ENCODE measurements around the gene NOTCH4.
"Not testable (repeated sequence)": the region's sequence is repeated elsewhere in the genome, so short reads cannot be mapped to it uniquely, and the experiment has no call there.

Gene NOTCH4

DNA sequence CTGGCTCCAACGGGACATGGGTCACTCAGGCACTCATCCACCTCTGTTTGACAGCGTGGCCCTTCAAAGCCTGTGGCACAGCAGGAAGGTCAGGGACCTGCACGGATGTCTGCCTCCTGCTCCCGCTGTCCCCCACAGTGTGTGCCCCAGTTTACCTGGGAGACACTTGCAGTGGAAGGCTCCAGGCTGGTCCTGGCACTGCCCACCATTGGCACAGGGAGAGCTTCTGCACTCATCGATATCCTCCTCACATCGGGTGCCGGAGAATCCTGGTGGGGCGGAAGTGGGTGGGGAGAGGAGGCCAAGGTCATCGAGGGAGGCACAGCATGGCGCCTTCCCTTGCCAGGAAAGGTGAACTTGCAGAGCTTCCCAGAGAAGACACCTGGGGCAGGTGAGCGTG lies 6.9 kb downstream of the NOTCH4 start:
- DNase-seq (ENCODE audit: low spot score), result no peak

- no peak for DNase-seq (ENCODE audit: low spot score)
Observed at GRCh38 chr6:32216285-32216684, 7.6 kb downstream of the NOTCH4 start.

- DNase-seq (ENCODE audit: low spot score), result no peak
Observed at GRCh38 chr6:32215617-32216016, 8.2 kb downstream of the NOTCH4 start.

GRCh38 chr6:32214126-32214525 lies 9.7 kb downstream of the NOTCH4 start:
- no peak for DNase-seq (ENCODE audit: low spot score)

DNA sequence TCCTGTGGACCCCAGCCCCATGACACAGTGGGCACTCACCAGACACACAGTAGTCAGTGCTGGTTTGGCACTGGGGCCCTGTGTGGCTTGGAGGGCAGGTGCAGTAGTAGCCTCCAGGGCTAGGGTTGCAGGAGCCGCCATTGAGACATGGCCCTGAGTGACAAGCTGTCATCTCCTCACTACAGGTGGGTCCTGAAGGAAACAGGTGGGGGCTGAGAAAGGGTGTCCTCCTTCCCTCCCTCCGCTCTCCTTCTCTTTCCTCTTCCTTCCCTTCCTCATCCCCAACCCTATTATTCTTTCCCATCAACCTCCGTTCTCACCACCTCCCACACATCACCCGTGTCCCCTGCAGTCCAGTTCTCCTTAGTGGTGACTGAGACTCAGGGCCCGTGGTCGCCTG lies 10.2 kb downstream of the NOTCH4 start:
- no peak for DNase-seq (ENCODE audit: low spot score)

DNA sequence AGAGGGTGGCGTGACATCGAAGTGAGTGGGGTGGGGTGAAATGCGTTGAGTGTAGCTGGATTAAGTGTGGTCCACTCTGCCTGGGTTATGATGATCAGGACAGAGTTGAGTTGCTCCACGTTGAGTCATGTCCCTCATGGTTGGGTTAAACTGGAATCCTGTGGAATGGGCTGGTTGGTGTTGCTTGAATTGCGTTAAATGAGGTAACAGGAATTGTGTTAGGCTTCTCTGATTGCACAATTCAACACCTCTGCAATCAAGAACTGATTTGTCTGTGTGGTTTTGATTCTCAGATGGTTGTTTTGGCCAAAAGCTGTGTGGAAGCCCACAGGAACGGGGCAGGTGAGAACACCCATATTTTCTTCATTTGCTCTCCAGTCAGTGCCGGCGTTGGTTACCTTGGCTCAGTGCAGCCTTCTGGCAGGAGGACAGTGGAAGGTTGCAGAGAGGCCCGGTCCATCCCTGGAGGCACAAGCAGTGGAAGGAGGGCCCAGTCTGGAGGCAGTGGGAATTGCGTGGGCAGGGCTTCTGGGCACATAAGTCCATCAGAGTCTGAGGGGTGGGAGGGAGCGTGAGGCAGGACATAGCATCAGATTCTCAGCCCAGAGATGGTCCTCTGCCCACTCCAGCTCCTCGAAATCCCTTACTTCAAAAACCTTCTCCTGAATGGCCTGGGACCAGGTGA lies 11.6 kb downstream of the NOTCH4 start:
- DNase-seq (ENCODE audit: low spot score), result no peak

GRCh38 chr6:32211432-32211831 lies 12.4 kb downstream of the NOTCH4 start:
- not testable (repeated sequence) for DNase-seq (ENCODE audit: low spot score)

- no peak for DNase-seq (ENCODE audit: low spot score)
Observed at GRCh38 chr6:32210191-32210601, 13.7 kb downstream of the NOTCH4 start.

DNA sequence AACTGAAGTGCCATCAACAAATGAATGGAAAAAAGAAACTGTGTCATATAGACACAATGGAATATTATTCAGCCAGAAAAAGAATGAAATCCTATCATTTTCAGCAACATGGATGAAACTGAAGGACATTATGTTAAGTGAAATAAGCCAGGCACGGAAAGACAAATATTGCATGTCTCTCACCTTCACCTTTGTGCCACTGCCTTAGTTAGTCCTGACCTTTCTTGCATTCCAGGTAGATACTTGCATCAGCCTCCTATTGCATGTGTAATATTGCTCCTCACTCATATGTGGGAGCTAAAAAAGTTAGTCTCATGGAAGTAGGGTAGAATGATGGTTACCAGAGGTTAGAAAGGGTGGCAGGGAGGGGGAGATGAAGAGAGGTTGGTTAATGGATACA lies 14.9 kb downstream of the NOTCH4 start:
- DNase-seq (ENCODE audit: low spot score), result no peak

DNA sequence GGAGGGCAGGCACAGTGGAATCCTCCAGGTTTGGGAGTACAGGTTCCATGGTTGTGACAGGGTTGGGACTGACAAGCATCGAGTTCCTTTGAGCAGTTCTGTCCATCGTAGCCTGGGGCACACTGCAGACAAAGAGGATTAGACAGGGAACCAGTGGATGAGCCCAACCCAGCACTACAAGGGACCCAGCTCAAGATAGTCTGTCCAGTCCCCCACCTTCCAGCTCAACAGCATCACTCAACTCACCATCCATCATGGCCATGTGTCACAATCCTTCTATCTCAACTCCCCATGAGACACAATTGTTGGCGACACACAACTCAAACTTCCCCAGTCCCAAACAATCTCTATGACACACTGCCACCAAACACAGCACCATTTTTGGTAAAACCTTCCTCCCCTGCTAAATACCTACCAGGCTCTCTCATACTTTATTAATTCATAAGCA lies 19.6 kb downstream of the NOTCH4 start:
- no peak for DNase-seq (ENCODE audit: low spot score)

GRCh38 chr6:32203426-32204267 lies 20.2 kb downstream of the NOTCH4 start:
- no peak for DNase-seq (ENCODE audit: low spot score)

DNA sequence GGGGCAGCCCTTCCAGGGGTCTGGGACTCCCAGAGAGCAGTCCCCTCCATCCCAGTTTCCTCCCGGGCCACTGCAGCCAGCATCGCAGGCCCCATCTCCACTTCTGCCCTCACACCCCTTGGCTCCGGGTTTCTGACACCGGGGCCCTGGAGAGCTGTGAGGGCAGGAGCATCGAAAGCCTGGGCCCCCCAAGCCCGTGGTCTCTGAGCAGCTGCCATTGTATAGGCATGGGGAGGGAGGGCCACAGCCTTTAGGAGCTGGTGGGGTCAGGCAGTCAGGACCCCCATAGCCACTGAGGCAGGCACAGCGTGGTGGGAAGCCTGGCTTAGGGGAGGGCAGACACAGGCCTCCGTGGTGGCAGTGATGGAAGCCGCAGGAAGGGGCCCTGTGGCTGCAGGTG lies 21.7 kb downstream of the NOTCH4 start:
- DNase-seq (ENCODE audit: low spot score), result no peak

DNA sequence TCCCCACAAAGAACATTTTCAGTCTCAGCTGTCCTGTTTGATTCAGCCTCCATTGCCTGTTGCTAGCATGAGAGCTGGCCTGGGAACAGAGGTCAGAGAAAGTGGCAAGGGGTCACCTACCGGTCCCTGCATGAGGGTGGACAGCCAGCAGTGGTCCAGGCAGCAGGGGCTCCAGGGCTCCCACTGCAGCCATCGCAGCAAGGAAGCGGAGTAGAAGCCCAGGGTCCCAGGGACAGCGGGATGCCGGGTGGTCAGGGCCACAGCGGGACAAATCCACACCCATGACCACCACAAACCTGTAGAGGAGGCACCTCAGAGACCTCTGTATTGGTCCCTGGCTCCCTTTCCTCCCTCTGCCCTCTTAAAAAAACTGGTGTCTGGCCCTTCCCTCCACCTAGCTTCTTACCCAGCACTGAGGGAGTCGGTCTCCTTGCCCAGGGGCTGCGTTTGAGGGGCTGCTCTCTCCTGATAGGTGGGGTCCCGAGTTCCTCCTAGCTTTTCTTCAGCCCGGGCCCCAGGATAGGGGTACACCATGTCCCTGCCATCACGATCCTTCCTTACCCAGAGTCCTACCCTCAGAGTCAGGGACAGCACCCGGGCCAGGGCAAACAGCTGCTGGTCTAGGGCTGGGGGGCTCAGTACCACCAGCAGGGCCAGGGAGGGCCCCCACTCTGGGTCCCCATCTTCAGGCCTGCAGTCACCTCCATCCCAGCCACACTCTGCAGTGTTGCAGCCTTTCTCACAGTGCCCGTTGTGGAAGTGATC lies 23.0 kb downstream of the NOTCH4 start:
- DNase-seq (ENCODE audit: low spot score), result no peak

- no peak for DNase-seq (ENCODE audit: low spot score)
Observed at GRCh38 chr6:32198866-32199265, 25.0 kb downstream of the NOTCH4 start.

GRCh38 chr6:32198345-32198696 lies 25.5 kb downstream of the NOTCH4 start:
- DNase-seq (ENCODE audit: low spot score), result no peak

- DNase-seq (ENCODE audit: low spot score), result no peak
Observed at GRCh38 chr6:32196682-32197616, 26.9 kb downstream of the NOTCH4 start.

DNA sequence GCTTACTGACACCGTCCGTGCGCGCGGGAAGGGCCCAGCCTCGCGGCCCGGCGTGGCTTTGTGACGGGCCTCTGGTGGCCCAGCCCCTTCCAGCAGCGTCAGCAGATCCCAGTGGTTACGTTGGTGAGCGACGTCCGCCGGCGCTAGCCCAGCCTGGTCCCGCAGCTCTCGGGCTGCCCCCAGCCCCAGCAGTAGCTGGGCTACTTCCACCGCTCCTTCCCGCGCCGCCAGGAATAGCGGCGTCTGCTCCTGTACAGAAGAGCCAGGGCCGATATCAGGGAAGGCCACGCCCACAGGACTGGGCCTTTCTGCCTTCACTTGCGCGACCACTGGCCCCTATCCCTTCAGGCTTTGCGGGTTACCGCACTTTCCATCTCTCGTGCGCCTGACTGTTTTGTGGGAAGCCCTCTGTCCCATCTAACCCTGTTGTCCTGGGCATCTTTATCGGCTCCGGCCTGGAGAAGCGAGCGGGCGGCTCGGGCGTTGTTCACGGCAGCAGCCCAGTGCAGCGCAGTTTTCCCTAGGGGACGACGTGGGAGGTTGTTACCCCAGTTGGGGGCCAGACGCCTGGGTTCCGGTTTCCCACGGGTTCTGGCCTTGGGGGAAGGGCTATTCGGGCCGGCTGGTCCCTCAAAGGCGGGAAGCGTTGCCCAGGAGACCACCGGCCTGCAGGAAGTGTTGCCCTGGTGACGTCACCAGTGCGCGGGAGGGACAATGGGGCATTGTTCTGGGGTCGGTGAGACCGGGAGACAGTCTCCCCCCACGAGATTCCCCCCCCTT lies 27.8 kb downstream of the NOTCH4 start:
- peak; percentile 96 for DNase-seq (ENCODE audit: low spot score)

- DNase-seq (ENCODE audit: low spot score), result peak; percentile 100
Observed at GRCh38 chr6:32195652-32195901, 28.3 kb downstream of the NOTCH4 start.

DNA sequence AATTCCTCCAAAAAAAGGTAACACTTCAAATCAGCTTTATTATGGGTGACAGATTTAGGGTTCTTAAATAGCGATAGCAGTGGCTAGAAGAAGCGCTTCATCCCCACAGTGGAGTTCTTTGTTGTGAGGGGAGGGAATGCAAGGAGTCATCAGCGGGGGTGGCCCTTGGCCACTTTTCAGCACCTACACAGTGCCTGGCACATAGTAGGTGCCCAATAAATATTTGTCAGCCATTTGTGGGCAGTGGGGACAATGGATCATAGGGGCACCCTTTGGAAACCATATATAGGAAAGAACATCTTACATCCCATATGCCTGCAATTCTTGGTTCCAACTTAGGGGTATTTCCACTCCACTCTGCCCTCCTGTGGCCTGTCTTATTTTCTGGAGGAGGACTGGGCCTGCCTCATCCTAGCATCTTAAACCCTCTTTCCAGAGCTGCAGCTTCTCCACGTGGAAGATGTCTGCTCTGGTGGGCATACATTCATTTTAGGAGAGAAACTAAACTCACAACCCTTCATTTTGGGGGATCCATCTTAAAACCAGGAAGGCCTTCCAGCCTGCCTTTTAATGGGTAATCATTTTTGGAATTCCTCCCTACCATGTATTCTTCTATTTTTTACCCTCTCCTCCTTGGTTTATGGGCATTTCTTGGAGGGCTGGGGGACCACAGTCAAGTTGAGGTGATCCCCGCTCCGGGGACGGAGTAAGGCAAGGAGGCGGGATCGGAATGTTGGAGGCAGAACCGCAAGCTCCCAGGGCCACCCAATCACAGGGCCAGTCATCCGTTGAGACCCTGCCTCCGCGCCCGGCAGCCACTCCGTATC lies 28.8 kb downstream of the NOTCH4 start:
- peak; percentile 57 for DNase-seq (ENCODE audit: low spot score)

DNA sequence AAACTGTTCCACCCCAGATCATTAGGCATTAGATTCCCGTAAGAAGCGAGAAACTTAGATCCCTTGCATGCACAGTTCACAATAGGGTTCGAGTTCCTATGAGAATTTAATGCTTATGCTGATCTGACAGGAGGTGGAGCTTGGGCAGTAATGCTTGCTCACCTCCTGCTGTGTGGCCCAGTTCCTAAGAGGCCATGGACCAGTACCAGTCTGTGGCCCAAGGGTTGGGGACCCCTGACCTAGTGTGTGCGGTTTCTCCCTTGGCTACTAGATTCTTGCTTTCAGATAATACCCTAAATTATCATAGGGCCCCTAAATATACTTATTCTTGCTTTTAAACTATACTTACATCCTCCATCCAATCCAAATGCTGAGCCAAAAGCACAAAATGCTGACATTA lies 29.5 kb downstream of the NOTCH4 start:
- no peak for DNase-seq (ENCODE audit: low spot score)

All from putamen (tissue), 1 donor.